Measurements from ENCODE around the gene CIB2. TPM values are rescaled to one million over a fixed set of nuclear protein-coding genes. Genes with fewer than 3 reads are reported as not detected.
"Not testable (repeated sequence)": the region's sequence is repeated elsewhere in the genome, so short reads cannot be mapped to it uniquely, and the experiment has no call there.

CIB2 gene
- total RNA-seq, 8 experiments from 2014 or later: 0.56 to 27.4 (median 19.9) TPM

DNA sequence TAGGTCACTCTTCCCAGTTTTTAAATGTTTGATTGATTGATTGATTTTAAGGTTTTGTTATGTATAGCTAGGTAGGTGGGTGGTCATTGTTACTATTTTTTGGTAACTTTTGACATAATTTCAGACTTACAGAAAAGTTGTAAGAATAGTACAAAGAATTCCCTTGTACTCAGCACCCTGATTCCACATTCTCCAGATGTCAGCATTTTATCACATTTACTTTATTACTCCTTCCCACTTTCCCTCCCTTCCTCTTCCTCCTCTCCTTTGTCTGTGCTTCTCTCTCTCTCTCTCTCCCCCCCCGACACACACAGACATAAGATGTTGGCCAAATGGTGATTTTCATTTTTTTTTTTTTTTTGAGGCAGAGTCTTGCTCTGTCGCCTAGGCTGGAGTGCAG lies 32.8 kb upstream of the CIB2 start:
- no peak overlapping the region for H3K27ac ChIP-seq
- in situ Hi-C loops (cut with MboI; ENCODE audit: low pct_unique_long_range_greater_than_20kb in 2 of 9, low sequenced_read_pairs in 9 of 9, unreplicated experiment in 9 of 9): no loop called here
- ATAC-seq (replicated peaks in 6 of 8): no peak
- 67 to 100% (median 96%) methylated on average over 1 to 2 of the region's 2 CpGs; no CpG with 5 or more reads in 2 of the 10 experiments for WGBS, 10 experiments
- H3K4me3 ChIP-seq: no peak overlapping the region
- H3K4me1 ChIP-seq (replicated peaks in 1 of 2): no peaks in the 10 kb centered on the region

DNA sequence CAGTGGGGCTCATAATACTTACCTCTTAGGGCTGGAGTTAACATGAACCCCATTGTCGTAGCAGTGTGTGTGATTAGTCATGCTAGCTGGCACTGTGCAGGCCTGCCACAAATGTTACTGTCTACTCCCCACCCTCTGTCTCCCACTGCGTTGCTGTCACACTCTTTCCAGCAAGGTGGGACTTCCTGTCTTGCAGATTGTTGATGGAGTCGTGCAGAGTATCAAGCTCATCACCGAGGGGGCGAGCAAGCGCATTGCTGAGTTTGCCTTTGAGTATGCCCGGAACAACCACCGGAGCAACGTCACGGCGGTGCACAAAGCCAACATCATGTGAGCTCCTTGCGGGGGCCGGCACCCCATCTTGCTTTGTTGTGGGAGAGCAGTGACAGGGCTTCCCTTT lies 30.8 kb upstream of the CIB2 start:
- in situ Hi-C loops (cut with MboI; ENCODE audit: low pct_unique_long_range_greater_than_20kb in 2 of 9, low sequenced_read_pairs in 9 of 9, unreplicated experiment in 9 of 9): no loop called here
- H3K4me3 ChIP-seq: no peak overlapping the region
- no peak for ATAC-seq (replicated peaks in 6 of 8)
- no peaks in the 10 kb centered on the region for H3K4me1 ChIP-seq (replicated peaks in 1 of 2)
- no peak overlapping the region for H3K27ac ChIP-seq
- WGBS, 10 experiments: 78 to 100% (median 87%) methylated on average over 1 to 8 of the region's 13 CpGs; no CpG with 5 or more reads in 3 of the 10 experiments

DNA sequence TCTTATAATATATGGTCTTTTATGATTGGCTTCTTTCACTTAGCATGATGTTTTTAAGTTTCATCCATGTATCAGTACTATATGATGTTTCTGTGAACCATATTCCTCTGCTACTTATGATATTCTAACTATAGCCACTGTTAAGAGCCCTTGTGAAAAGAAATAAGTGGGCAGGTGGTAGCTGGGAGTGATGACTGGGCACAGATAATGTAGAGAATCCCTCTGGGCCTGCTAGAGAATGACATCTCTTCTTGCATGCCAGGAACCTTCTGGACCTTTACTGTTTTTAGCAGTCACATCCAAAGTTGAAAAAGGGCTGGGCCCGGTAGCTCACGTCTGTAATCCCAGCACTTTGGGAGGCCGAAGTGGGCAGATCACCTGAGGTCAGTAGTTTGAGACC lies 28.1 kb upstream of the CIB2 start:
- Histone ChIP-seq H3K4me3 (no peak overlapping the region), H3K27ac (no peak overlapping the region), H3K4me1 (replicated peaks in 1 of 2) (no peaks in the 10 kb centered on the region)
- WGBS, 10 experiments: 82 to 100% (median 100%) methylated on average over 1 to 2 of the region's 3 CpGs; no CpG with 5 or more reads in 7 of the 10 experiments
- ATAC-seq (replicated peaks in 6 of 8): no peak
- in situ Hi-C loops (cut with MboI; ENCODE audit: low pct_unique_long_range_greater_than_20kb in 2 of 9, low sequenced_read_pairs in 9 of 9, unreplicated experiment in 9 of 9): no loop called here

DNA sequence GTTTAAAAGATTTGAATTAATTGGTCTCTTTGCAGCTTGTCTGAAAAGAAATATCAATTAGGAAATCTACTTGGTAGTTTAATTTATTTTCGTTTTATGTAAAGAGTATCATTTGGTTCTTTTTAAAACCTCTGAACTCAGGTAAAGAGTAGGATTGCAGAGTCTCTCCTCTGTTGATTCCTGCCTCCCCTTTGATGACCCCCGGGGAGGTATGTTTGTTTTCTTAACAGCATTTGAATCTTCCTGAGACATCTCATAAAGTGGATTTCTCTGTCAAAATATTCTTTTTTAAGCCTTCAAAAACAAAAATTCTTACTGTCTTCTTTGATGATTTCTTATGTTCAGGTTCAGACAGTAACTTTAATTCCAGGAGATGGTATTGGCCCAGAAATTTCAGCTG lies 26.0 kb upstream of the CIB2 start:
- H3K4me1 ChIP-seq (replicated peaks in 1 of 2): no peaks in the 10 kb centered on the region
- 6 to 50% (median 23%) methylated on average over 1 to 2 of the region's 2 CpGs; no CpG with 5 or more reads in 2 of the 10 experiments for WGBS, 10 experiments
- H3K27ac ChIP-seq: no peak overlapping the region
- ATAC-seq (replicated peaks in 6 of 8): no peak
- H3K4me3 ChIP-seq: no peak overlapping the region
- in situ Hi-C loops (cut with MboI; ENCODE audit: low pct_unique_long_range_greater_than_20kb in 2 of 9, low sequenced_read_pairs in 9 of 9, unreplicated experiment in 9 of 9): no loop called here

DNA sequence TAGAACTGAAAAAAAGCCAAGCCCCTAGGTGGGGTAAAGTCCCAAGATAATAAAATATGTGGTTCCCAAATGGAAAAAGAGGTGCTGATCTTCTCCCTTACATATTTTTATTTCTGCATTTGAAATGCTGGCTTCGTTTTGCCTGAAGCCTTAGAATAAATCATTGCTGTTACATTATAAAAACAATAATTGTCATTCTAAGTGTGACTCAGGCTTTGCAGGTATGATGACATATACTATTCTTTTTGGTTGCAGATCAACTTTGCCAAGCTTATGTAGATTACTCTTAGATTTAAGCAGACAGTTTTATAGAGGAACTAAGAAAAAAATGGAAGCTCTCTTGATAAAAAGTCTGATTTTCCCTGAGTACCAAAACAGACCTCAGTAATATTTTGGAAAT lies 25.4 kb upstream of the CIB2 start:
- H3K27ac ChIP-seq: no peak overlapping the region
- 0 to 50% (median 18%) methylated on average over 1 of the region's 1 CpG; no CpG with 5 or more reads in 1 of the 10 experiments for WGBS, 10 experiments
- in situ Hi-C loops (cut with MboI; ENCODE audit: low pct_unique_long_range_greater_than_20kb in 2 of 9, low sequenced_read_pairs in 9 of 9, unreplicated experiment in 9 of 9): no loop called here
- H3K4me3 ChIP-seq: no peak overlapping the region
- ATAC-seq (replicated peaks in 6 of 8): no peak
- no peaks in the 10 kb centered on the region for H3K4me1 ChIP-seq (replicated peaks in 1 of 2)

DNA sequence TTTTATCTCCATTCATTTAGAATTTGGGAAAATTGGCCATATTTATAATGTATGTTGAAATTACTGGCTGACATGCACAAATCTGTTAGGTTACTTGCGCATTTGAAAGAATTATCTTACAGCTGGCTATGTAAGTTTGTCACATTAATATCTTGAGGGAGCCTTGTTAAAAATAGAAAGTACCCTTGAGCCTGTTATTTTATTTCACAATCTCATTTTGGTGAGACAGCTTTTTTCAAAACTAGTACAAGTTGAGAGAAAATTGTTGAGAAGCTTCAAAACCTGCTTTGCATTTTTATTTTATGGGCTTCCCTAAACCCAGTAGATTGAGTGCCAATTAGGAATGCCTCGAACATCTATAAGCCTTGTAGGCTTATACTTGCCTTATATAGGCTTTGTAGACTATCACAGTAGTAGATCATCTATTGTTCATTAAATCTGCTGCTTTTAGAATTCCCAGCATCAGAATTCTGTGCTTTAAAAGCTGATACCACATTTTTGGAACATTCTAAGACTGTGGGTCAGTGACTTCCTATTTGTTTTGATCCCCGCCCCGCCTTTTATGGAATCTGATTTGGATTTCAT lies 24.2 kb upstream of the CIB2 start:
- Histone ChIP-seq H3K4me3 (no peak overlapping the region), H3K27ac (no peak overlapping the region), H3K4me1 (replicated peaks in 1 of 2) (peaks cover 0 to 5% of the 10 kb centered on the region in 2 donors)
- peak in 1 of 8 experiments; percentile 23 for ATAC-seq (replicated peaks in 6 of 8)
- 70 to 100% (median 88%) methylated on average over 1 to 4 of the region's 4 CpGs for WGBS, 10 experiments
- in situ Hi-C loops (cut with MboI; ENCODE audit: low pct_unique_long_range_greater_than_20kb in 2 of 9, low sequenced_read_pairs in 9 of 9, unreplicated experiment in 9 of 9): no loop called here

DNA sequence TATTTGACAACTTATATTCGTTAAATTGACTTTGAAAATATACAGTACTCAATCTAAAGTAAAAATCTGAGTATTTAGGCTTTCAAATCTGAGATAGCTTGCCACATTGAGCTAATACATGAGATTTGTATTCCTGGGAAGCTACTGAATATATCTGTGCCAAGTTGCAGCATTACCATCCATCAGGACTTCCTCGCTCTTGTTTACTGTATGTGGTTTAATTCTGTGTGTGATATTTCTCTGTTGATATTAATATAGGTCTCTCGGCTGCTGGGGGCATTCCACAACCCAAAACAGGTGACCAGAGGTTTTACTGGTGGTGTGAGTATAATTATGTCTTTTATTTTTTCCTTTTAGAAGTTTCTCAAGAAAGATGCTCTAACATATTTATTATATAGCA lies 23.7 kb upstream of the CIB2 start:
- 75 to 100% (median 91%) methylated on average over 1 to 3 of the region's 3 CpGs; no CpG with 5 or more reads in 2 of the 10 experiments for WGBS, 10 experiments
- no peak for ATAC-seq (replicated peaks in 6 of 8)
- no peak overlapping the region for H3K4me3 ChIP-seq
- H3K4me1 ChIP-seq (replicated peaks in 1 of 2): peaks cover 0 to 10% of the 10 kb centered on the region in 2 donors
- in situ Hi-C loops (cut with MboI; ENCODE audit: low pct_unique_long_range_greater_than_20kb in 2 of 9, low sequenced_read_pairs in 9 of 9, unreplicated experiment in 9 of 9): no loop called here
- no peak overlapping the region for H3K27ac ChIP-seq

DNA sequence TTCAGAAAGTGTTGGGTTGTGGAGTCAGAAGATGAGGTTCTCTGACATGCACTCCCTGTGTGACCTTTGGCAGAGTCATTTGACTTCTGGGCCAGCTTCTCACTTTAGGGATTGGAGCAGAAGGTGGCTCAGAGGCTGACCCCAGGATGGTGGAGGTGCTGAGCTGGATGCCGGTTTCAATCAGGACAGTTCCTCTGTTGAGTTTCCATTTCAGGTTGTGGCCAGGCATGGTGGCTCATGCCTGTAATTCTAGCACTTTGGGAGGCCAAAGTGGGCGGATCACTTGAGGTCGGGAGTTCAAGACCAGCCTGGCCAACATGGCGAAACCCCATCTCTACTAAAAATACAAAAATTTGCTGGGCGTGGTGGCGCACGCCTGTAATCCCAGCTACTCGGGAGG lies 19.8 kb upstream of the CIB2 start:
- H3K27ac ChIP-seq; H3K4me3 ChIP-seq; ATAC-seq (replicated peaks in 6 of 8); in situ Hi-C loops (cut with MboI; ENCODE audit: low pct_unique_long_range_greater_than_20kb in 2 of 9, low sequenced_read_pairs in 9 of 9, unreplicated experiment in 9 of 9): not testable (repeated sequence)
- 80 to 100% (median 100%) methylated on average over 1 to 3 of the region's 8 CpGs; no CpG with 5 or more reads in 5 of the 10 experiments for WGBS, 10 experiments
- peaks cover 4 to 15% of the 10 kb centered on the region in 2 donors for H3K4me1 ChIP-seq (replicated peaks in 1 of 2)

DNA sequence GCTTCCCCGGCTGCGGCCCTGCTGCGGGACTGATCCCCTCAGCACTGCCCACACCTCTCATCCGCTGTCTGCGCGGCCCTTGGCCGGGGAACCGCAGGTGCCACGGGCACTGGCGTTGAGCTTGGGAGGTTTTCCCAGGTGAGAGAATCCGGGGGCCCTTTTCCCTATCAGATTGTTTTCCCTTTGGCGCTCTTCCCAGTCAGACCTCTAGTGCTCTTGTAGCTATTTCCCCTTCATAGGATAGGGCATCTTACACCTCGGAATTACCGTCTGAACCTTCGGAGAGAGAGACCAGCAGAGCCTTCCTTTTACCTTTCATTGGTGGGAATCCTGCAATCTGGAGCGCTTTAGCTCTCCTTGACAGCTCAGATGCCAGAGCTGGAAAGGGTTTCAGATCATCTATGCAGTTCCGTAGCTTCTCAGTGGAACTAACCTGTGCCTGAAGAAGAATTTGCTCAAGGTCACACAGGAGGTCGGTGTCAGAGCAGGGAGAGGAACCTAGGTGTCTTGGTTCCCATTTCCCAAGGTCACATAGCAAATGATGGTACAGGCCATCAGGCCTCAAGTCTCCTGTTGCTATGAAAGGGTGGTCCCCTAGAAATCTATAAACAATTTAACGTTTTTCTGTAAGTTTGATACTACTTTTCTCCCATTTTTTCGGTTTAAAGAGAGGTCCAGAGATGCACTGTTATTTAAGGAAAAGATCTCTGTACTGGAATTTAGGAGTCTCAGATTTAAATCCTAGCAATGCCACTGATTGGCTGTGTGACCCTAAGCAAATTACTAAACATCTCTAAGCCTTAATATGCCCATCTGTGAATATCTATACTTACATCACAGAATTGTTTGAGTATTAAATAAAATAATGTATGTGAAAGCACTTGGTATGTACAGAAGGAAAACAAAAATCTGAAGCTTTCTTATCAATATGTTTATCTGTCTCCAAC lies 18.8 kb upstream of the CIB2 start:
- in situ Hi-C loops (cut with MboI; ENCODE audit: low pct_unique_long_range_greater_than_20kb in 2 of 9, low sequenced_read_pairs in 9 of 9, unreplicated experiment in 9 of 9): no loop called here
- Histone ChIP-seq H3K4me3 (peak overlapping the region; percentile 55 to 93 (median 76)), H3K27ac (peak overlapping the region; percentile 53 to 71), H3K4me1 (replicated peaks in 1 of 2) (peaks cover 4 to 15% of the 10 kb centered on the region in 2 donors)
- WGBS, 10 experiments: 0 to 40% (median 23%) methylated on average over 1 to 12 of the region's 20 CpGs; no CpG with 5 or more reads in 1 of the 10 experiments
- ATAC-seq (replicated peaks in 6 of 8): peak in 7 of 8 experiments; percentile 0 to 8 (median 1)

DNA sequence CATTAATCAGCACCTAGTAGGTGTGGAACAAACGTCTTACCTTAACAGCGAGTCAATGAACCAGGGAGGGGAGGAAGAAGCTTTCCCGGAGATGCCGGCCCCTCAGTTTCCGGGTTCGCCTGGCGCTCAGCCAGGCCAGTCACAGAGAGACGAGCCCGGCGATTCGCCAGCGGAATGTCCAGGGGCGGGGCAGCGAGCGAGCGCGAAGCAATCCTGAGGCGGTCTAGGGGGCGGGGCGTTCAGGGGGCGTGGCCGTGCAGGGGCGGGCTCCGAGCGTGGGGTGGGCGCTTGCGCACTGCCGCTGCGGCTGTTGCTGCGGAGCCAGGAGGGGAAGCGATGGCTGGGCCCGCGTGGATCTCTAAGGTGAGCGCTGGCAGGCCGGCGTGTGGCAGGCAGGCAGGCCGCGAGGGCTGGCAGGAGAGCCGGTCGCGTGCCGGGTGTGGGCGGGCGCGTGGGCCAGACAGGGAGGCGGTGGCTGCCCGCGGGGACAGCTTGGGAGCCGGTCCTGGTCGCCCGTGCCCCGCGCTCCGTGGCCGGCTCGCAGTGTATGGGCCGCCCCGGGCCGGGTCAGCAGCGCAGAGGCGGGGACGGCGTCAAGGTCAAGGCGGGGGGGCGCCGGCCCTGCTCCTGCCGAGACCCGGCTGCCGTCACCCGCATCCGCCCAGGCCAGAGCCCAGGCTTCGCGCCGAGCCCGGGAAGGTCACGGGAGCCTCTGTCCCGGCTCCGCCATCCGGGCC lies 18.0 kb upstream of the CIB2 start, which contains the start of gene IDH3A:
IDH3A (plus strand) TSS at position 295 of the 737 bp plus-strand sequence; CDS start at position 337, 42 bp downstream.
- ATAC-seq (replicated peaks in 6 of 8): peak; percentile 88 to 94 (median 92)
- H3K4me3 ChIP-seq: peak within 1 kb of the TSS; percentile 55 to 93 (median 76)
- peak within 1 kb of the TSS; percentile 53 to 71 for H3K27ac ChIP-seq
- peaks cover 4 to 15% of the 10 kb centered on the region in 2 donors for H3K4me1 ChIP-seq (replicated peaks in 1 of 2)
- 0% methylated on average over 2 to 13 of the region's 79 CpGs; no CpG with 5 or more reads in 5 of the 10 experiments for WGBS, 10 experiments
- in situ Hi-C loops (cut with MboI; ENCODE audit: low pct_unique_long_range_greater_than_20kb in 2 of 9, low sequenced_read_pairs in 9 of 9, unreplicated experiment in 9 of 9): no loop called here

DNA sequence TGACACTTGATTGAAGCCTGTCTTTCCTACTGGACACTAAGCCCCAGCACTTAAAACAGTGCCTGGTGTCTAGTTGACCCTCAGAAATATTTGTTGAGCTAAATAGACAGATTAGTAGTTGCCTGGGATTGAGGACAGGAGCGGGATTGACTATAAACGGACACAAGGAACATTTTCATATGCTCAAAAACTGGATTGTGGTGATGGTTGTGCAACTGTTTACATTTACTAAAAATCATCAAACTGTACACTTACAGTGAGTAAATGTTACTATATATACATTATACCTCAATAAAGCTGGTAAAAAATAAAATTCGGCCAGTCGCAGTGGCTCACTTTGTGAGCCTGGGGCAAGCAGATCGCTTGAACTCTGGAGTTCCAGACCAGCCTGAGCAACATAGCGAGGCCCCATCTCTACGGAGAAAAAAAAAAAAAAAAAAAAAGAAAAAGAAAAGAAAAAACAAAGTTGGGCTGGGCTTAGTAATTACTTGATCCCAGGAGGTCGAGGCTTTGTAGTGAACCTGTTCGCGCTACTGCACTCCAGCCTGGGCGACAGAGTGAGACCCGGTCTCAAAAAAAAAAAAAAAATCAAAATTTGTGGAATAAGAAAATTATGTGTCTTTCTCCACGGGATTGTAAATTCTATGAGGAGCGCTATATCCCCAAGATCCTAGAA lies 17.3 kb upstream of the CIB2 start:
- Histone ChIP-seq H3K4me1 (replicated peaks in 1 of 2) (peaks cover 4 to 15% of the 10 kb centered on the region in 2 donors), H3K4me3 (peak overlapping the region; percentile 55 to 93 (median 76)), H3K27ac (no peak overlapping the region)
- 0 to 40% (median 11%) methylated on average over 2 to 14 of the region's 14 CpGs for WGBS, 10 experiments
- peak; percentile 1 to 12 (median 4) for ATAC-seq (replicated peaks in 6 of 8)
- in situ Hi-C loops (cut with MboI; ENCODE audit: low pct_unique_long_range_greater_than_20kb in 2 of 9, low sequenced_read_pairs in 9 of 9, unreplicated experiment in 9 of 9): no loop called here

DNA sequence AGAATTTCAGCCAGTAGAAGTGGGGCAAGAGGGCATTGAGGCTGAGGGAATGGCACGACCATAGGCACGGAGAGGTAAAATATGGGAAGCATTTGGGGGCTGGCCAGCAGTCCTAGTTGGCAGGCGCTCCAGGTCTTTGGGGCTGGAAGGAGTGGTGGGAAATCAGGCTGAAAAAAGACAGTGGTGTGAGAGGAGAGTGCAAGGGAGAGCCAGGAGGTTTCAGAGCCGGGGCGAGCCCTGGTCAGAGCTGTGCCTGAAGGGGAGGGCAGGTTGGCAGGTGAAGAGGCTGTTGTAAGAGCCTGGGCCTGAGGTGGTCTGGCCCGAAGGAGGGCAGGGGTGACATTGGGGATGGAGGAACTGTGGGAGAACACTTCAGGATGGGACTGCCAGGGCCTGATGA lies 16.3 kb upstream of the CIB2 start:
- Histone ChIP-seq H3K27ac (no peak overlapping the region), H3K4me3 (no peak overlapping the region), H3K4me1 (replicated peaks in 1 of 2) (peaks cover 4 to 15% of the 10 kb centered on the region in 2 donors)
- no peak for ATAC-seq (replicated peaks in 6 of 8)
- WGBS, 10 experiments: 61 to 100% (median 89%) methylated on average over 1 to 4 of the region's 6 CpGs; no CpG with 5 or more reads in 3 of the 10 experiments
- in situ Hi-C loops (cut with MboI; ENCODE audit: low pct_unique_long_range_greater_than_20kb in 2 of 9, low sequenced_read_pairs in 9 of 9, unreplicated experiment in 9 of 9): no loop called here

All from motor neuron (in vitro differentiated cells).